OCI-LY7 (cell line): ENCODE data around the gene COL28A1. TPM values are rescaled to one million over a fixed set of nuclear protein-coding genes. Genes with fewer than 3 reads are reported as not detected.

Source experiments
- BruUV-seq: library from RNA; stranded (reverse); fragments of 400-500 nt; replicated peaks from 2 replicates; lab custom pipeline; 2021; lab: Mats Ljungman, UMichigan
- CTCF ChIA-PET: fragments of 300-600 bp; sonication (Branson Sonifier 250); formaldehyde crosslinking; loops from one replicate; lab custom pipeline; 2022; ENCODE audit warnings: antibody characterized with exemption; ENCODE audit not compliant: unreplicated experiment; lab: Charles Lee
- POLR2A ChIA-PET: fragments of 300-600 bp; sonication (Branson Sonifier 250); formaldehyde crosslinking; loops from one replicate; lab custom pipeline; 2022; ENCODE audit warnings: antibody characterized with exemption; lab: Charles Lee
- DNase-seq: peaks from one replicate; pipeline ENCODE4 v3.0.0-alpha.2; 2015; ENCODE audit warnings: low spot score
- H2AFZ ChIP-seq: fragments of 200-600 bp; sonication (generic), shearing (Covaris generic); 2 replicates; pipeline ENCODE4 v1.6.1; 2014; ENCODE audit warnings: mild to moderate bottlenecking, antibody characterized with exemption, low read length, moderate library complexity
- H3K27ac ChIP-seq: fragments of 200-600 bp; sonication (generic); 2 replicates; pipeline ENCODE4 v1.5.1; 2014; ENCODE audit warnings: mixed run types, low read depth, mild to moderate bottlenecking, moderate library complexity, low read length, inconsistent platforms; ENCODE audit not compliant: poor library complexity, severe bottlenecking
- H3K36me3 ChIP-seq: fragments of 200-600 bp; sonication (generic); 2 replicates; pipeline ENCODE4 v1.6.1; 2014; ENCODE audit warnings: mild to moderate bottlenecking, antibody characterized with exemption, low read length, moderate library complexity, mixed read lengths; ENCODE audit not compliant: insufficient read depth
- H3K4me1 ChIP-seq: fragments of 200-600 bp; sonication (generic); 2 replicates; pipeline ENCODE4 v1.5.1; 2014; ENCODE audit warnings: mild to moderate bottlenecking, low read length; ENCODE audit not compliant: insufficient read depth, poor library complexity, severe bottlenecking
- H3K4me2 ChIP-seq: fragments of 200-600 bp; sonication (generic); 2 replicates; pipeline ENCODE4 v1.6.1; 2014; ENCODE audit warnings: mild to moderate bottlenecking, low read length
- H3K4me3 ChIP-seq: fragments of 200-600 bp; sonication (generic); 2 replicates; pipeline ENCODE4 v1.5.1; 2014; ENCODE audit warnings: mild to moderate bottlenecking, low read depth, low read length; ENCODE audit not compliant: poor library complexity, severe bottlenecking
- H3K79me2 ChIP-seq: fragments of 200-600 bp; sonication (generic); 2 replicates; pipeline ENCODE4 v1.6.1; 2016; ENCODE audit warnings: low read depth, mild to moderate bottlenecking, low read length, moderate library complexity, mixed read lengths; ENCODE audit not compliant: insufficient read depth
- H3K9me2 ChIP-seq: fragments of 200-600 bp; sonication (generic); 2 replicates; pipeline ENCODE4 v1.6.1; 2016; ENCODE audit warnings: mild to moderate bottlenecking, low read length, mixed read lengths; ENCODE audit not compliant: insufficient read depth
- H3K9me3 ChIP-seq: fragments of 200-600 bp; sonication (generic); 2 replicates; pipeline ENCODE4 v1.6.1; 2014; ENCODE audit warnings: mild to moderate bottlenecking, mixed run types, low read length, mixed read lengths
- H4K20me1 ChIP-seq: fragments of 200-600 bp; sonication (generic); 2 replicates; pipeline ENCODE4 v1.6.1; 2014; ENCODE audit warnings: mild to moderate bottlenecking, antibody characterized with exemption, low read length, moderate library complexity, mixed read lengths; ENCODE audit not compliant: insufficient read depth
- EZH2phosphoT487 ChIP-seq: fragments of 200-600 bp; sonication (generic); IDR thresholded peaks from 2 replicates; pipeline ENCODE4 v1.6.1; 2018; ENCODE audit warnings: low read depth, borderline replicate concordance, mild to moderate bottlenecking, mixed run types, antibody characterized with exemption, low read length, moderate library complexity, mixed read lengths
- intact Hi-C: fragments of 100-400 bp; cut with micrococcal nuclease; formaldehyde crosslinking; loops from one replicate; pipeline ENCODE4 v1.10.0; 2022; ENCODE audit not compliant: unreplicated experiment
- total RNA-seq, 2 experiments: library from RNA; depleted of rRNA in 1 of 2; stranded (reverse); fragments of >200 nt in 1 of 2; shearing (Covaris generic) in 1 of 2; gene quantifications; 2 replicates each; pipeline ENCODE4 v1.2.3, GENCODE V29; 2014 to 2022
- TF ChIP-seq, protein P1 (sequence below): fragments of 200-600 bp; sonication (generic); conservative IDR thresholded peaks from 2 replicates; pipeline ENCODE4 v1.5.1; 2014; ENCODE audit warnings: mild to moderate bottlenecking, antibody characterized with exemption, low read length, moderate library complexity, mixed read lengths

The COL28A1 gene
- total RNA-seq, 2 experiments from 2014 or later: not detected

GRCh38 chr7:7550663-7551062 is 15.0 kb upstream of the COL28A1 start:
- Histone ChIP-seq H3K9me2 (no peaks in the 10 kb centered on the region), H3K4me2 (no peak overlapping the region), H3K79me2 (no peaks in the 10 kb centered on the region), H3K27ac (no peak overlapping the region), H3K36me3 (no peaks in the 10 kb centered on the region), H2AFZ (no peak overlapping the region), H3K9me3 (no peaks in the 10 kb centered on the region), H3K4me3 (no peak overlapping the region), H3K4me1 (no peaks in the 10 kb centered on the region), H4K20me1 (no peaks in the 10 kb centered on the region)
- TF ChIP-seq EZH2phosphoT487: no peak
- TF ChIP-seq, protein P1, sequence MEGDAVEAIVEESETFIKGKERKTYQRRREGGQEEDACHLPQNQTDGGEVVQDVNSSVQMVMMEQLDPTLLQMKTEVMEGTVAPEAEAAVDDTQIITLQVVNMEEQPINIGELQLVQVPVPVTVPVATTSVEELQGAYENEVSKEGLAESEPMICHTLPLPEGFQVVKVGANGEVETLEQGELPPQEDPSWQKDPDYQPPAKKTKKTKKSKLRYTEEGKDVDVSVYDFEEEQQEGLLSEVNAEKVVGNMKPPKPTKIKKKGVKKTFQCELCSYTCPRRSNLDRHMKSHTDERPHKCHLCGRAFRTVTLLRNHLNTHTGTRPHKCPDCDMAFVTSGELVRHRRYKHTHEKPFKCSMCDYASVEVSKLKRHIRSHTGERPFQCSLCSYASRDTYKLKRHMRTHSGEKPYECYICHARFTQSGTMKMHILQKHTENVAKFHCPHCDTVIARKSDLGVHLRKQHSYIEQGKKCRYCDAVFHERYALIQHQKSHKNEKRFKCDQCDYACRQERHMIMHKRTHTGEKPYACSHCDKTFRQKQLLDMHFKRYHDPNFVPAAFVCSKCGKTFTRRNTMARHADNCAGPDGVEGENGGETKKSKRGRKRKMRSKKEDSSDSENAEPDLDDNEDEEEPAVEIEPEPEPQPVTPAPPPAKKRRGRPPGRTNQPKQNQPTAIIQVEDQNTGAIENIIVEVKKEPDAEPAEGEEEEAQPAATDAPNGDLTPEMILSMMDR: no peak
- intact Hi-C loops: no loop called here
- BruUV-seq: no TSS peak
- DNase-seq: no peak
- ChIA-PET CTCF (no interaction called here), POLR2A (interaction anchor here (0.8 to 1.3 kb wide), 5 partner anchors 9 to 132 kb away, joined by 3 to 8 read pairs (median 4); no protein-coding TSS in a partner anchor)

DNA sequence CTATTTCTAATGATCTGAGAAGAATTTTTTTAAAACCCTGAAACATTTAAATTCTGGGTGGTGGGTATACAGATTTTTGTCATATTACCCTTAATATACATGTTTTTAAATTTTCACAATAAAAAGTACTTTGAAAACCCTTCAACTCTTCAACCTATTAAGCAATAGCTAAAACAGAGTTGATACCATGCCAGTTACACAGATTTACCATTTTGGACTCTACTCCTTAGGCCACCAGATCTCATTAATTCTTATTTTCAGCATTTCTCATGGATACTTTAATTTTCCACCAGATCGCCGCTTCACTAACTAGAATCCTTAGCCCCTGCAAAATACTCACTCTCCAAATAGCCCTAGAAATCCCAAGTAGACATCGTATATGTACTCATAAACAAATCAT is 12.7 kb upstream of the COL28A1 start:
- Histone ChIP-seq H3K4me1 (no peaks in the 10 kb centered on the region), H3K9me2 (no peaks in the 10 kb centered on the region), H3K36me3 (no peaks in the 10 kb centered on the region), H2AFZ (no peak overlapping the region), H4K20me1 (no peaks in the 10 kb centered on the region), H3K4me3 (no peak overlapping the region), H3K79me2 (no peaks in the 10 kb centered on the region), H3K9me3 (no peaks in the 10 kb centered on the region), H3K4me2 (no peak overlapping the region), H3K27ac (no peak overlapping the region)
- ChIA-PET POLR2A (no interaction called here), CTCF (no interaction called here)
- intact Hi-C loops: loop anchor here (10.0 kb wide), 1 partner anchor 594 kb away; no protein-coding TSS in a partner anchor
- no peak for DNase-seq
- no TSS peak for BruUV-seq
- no peak for TF ChIP-seq EZH2phosphoT487
- TF ChIP-seq, protein P1: no peak

GRCh38 chr7:7542251-7542835 is 6.7 kb upstream of the COL28A1 start:
- DNase-seq: no peak
- Histone ChIP-seq H3K36me3 (no peaks in the 10 kb centered on the region), H3K9me3 (no peaks in the 10 kb centered on the region), H3K4me2 (no peak overlapping the region), H3K27ac (no peak overlapping the region), H3K4me3 (no peak overlapping the region), H2AFZ (no peak overlapping the region), H3K9me2 (no peaks in the 10 kb centered on the region), H3K4me1 (no peaks in the 10 kb centered on the region), H4K20me1 (no peaks in the 10 kb centered on the region), H3K79me2 (no peaks in the 10 kb centered on the region)
- ChIA-PET POLR2A (interaction anchor here (0.6 to 1.3 kb wide), 2 partner anchors 22 to 358 kb away, joined by 3 to 4 read pairs; no protein-coding TSS in a partner anchor), CTCF (no interaction called here)
- intact Hi-C loops: loop anchor here (10.0 kb wide), 1 partner anchor 588 kb away; no protein-coding TSS in a partner anchor
- no TSS peak for BruUV-seq
- TF ChIP-seq, protein P1: no peak
- no peak for TF ChIP-seq EZH2phosphoT487
